ENCODE measurements around the gene CD22. TPM values are rescaled to one million over a fixed set of nuclear protein-coding genes. Genes with fewer than 3 reads are reported as not detected.
A peak's percentile ranks its signal among the peaks of the same experiment; 100 is the strongest.

CD22 gene
- under 0.01 TPM in 1 of 2 replicates, not detected in the other for total RNA-seq

DNA sequence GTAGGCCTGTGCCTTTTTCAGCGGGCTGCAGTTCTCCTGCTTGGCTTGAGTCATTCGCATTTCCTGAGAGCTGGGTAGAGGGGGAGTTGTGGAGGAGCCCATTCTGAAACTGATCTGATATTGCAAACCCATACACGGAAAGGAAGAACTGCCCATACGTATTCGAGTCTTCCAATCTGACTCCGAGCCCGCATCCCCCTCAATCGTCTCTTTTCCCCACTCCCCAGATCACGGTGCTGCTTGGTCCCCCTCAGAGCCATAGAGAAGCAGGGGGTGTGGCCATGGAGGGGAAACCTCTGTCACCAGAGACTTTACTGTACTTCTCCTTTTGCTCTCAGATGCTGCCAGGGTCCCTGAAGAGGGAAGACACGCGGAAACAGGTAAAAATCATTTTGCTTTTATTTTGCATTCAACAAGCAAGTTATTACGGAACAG, at the start of gene CD22:
CD22 (plus strand) TSS at position 337 of the 435 bp plus-strand sequence. CDS start 2,854 bp downstream, outside the sequence.
- H3K79me2 ChIP-seq (ENCODE audit: insufficient read depth, low read length) = no peaks in the 10 kb centered on the region
- no peak within 1 kb of the TSS for H3K4me3 ChIP-seq (ENCODE audit: insufficient read depth, low read length)
- no peaks in the 10 kb centered on the region for H3K36me3 ChIP-seq (ENCODE audit: insufficient read depth, low read length)
- peaks cover 26% of the 10 kb centered on the region for H3K27me3 ChIP-seq (ENCODE audit: insufficient read depth, low read length)
- DNase-seq (ENCODE audit: insufficient read length, low spot score, missing footprints) = peak; percentile 62
- H3K9me3 ChIP-seq (ENCODE audit: low read depth, low read length) = no peaks in the 10 kb centered on the region
- no peak within 1 kb of the TSS for H3K27ac ChIP-seq (ENCODE audit: low read depth, low read length)
- no peaks in the 10 kb centered on the region for H3K4me1 ChIP-seq (ENCODE audit: insufficient read depth, low read length)
- no peak within 1 kb of the TSS for H3K4me2 ChIP-seq (ENCODE audit: insufficient read depth, low read length)
- TF ChIP-seq, protein P1, sequence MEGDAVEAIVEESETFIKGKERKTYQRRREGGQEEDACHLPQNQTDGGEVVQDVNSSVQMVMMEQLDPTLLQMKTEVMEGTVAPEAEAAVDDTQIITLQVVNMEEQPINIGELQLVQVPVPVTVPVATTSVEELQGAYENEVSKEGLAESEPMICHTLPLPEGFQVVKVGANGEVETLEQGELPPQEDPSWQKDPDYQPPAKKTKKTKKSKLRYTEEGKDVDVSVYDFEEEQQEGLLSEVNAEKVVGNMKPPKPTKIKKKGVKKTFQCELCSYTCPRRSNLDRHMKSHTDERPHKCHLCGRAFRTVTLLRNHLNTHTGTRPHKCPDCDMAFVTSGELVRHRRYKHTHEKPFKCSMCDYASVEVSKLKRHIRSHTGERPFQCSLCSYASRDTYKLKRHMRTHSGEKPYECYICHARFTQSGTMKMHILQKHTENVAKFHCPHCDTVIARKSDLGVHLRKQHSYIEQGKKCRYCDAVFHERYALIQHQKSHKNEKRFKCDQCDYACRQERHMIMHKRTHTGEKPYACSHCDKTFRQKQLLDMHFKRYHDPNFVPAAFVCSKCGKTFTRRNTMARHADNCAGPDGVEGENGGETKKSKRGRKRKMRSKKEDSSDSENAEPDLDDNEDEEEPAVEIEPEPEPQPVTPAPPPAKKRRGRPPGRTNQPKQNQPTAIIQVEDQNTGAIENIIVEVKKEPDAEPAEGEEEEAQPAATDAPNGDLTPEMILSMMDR (IDR thresholded peaks at IDR 0.05; ENCODE audit: extremely low read depth, low read depth, low read length) = no peak
- no peaks in the 10 kb centered on the region for H4K20me1 ChIP-seq (ENCODE audit: insufficient read depth, low read length)
- H2AFZ ChIP-seq (ENCODE audit: low read length) = no peak within 1 kb of the TSS

GRCh38 chr19:35279374-35279773, 49.6 kb upstream of the CD22 start:
- Histone ChIP-seq H3K79me2 (ENCODE audit: insufficient read depth, low read length) (no peaks in the 10 kb centered on the region), H3K4me1 (ENCODE audit: insufficient read depth, low read length) (no peaks in the 10 kb centered on the region), H3K4me2 (ENCODE audit: insufficient read depth, low read length) (no peak overlapping the region), H3K9me3 (ENCODE audit: low read depth, low read length) (no peaks in the 10 kb centered on the region), H3K27ac (ENCODE audit: low read depth, low read length) (no peak overlapping the region), H2AFZ (ENCODE audit: low read length) (no peak overlapping the region), H3K36me3 (ENCODE audit: insufficient read depth, low read length) (peaks cover 16% of the 10 kb centered on the region), H3K4me3 (ENCODE audit: insufficient read depth, low read length) (no peak overlapping the region), H3K27me3 (ENCODE audit: insufficient read depth, low read length) (peaks cover 19% of the 10 kb centered on the region), H4K20me1 (ENCODE audit: insufficient read depth, low read length) (no peaks in the 10 kb centered on the region)
- peak; percentile 21 for DNase-seq (ENCODE audit: insufficient read length, low spot score, missing footprints)
- TF ChIP-seq, protein P1 (IDR thresholded peaks at IDR 0.05; ENCODE audit: extremely low read depth, low read depth, low read length) = no peak

GRCh38 chr19:35279985-35280821, 48.8 kb upstream of the CD22 start:
- Histone ChIP-seq H3K9me3 (ENCODE audit: low read depth, low read length) (no peaks in the 10 kb centered on the region), H3K79me2 (ENCODE audit: insufficient read depth, low read length) (no peaks in the 10 kb centered on the region), H3K27me3 (ENCODE audit: insufficient read depth, low read length) (peaks cover 19% of the 10 kb centered on the region), H3K4me2 (ENCODE audit: insufficient read depth, low read length) (no peak overlapping the region), H3K27ac (ENCODE audit: low read depth, low read length) (no peak overlapping the region), H3K36me3 (ENCODE audit: insufficient read depth, low read length) (peaks cover 14% of the 10 kb centered on the region), H3K4me1 (ENCODE audit: insufficient read depth, low read length) (no peaks in the 10 kb centered on the region), H2AFZ (ENCODE audit: low read length) (no peak overlapping the region), H3K4me3 (ENCODE audit: insufficient read depth, low read length) (no peak overlapping the region), H4K20me1 (ENCODE audit: insufficient read depth, low read length) (no peaks in the 10 kb centered on the region)
- TF ChIP-seq, protein P1 (IDR thresholded peaks at IDR 0.05; ENCODE audit: extremely low read depth, low read depth, low read length) = no peak
- peak; percentile 82 for DNase-seq (ENCODE audit: insufficient read length, low spot score, missing footprints)

DNA sequence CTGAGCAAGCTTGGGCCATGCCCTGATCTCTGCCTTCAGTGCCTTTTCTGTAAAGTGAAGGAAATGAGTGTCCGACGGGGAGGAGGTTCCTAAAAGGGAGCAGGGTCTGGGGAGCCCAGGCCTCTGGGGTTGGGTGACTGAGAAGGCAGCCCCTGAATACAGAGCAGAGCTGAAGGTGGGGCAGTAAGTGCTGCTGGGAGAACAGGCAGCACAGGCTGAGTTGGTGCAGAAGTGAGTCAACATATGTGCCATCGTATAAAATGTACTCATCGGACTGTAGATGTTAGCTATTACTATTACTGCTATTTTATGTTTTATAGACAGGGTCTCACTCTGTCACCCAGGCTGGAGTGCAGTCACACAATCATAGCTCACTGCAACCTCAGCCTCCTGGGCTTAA, 47.7 kb upstream of the CD22 start:
- no peaks in the 10 kb centered on the region for H3K79me2 ChIP-seq (ENCODE audit: insufficient read depth, low read length)
- H3K9me3 ChIP-seq (ENCODE audit: low read depth, low read length) = no peaks in the 10 kb centered on the region
- peaks cover 4% of the 10 kb centered on the region for H3K36me3 ChIP-seq (ENCODE audit: insufficient read depth, low read length)
- no peak overlapping the region for H3K4me2 ChIP-seq (ENCODE audit: insufficient read depth, low read length)
- peak; percentile 79 for DNase-seq (ENCODE audit: insufficient read length, low spot score, missing footprints)
- H3K4me3 ChIP-seq (ENCODE audit: insufficient read depth, low read length) = no peak overlapping the region
- TF ChIP-seq, protein P1 (IDR thresholded peaks at IDR 0.05; ENCODE audit: extremely low read depth, low read depth, low read length) = no peak
- no peak overlapping the region for H2AFZ ChIP-seq (ENCODE audit: low read length)
- H4K20me1 ChIP-seq (ENCODE audit: insufficient read depth, low read length) = no peaks in the 10 kb centered on the region
- H3K4me1 ChIP-seq (ENCODE audit: insufficient read depth, low read length) = no peaks in the 10 kb centered on the region
- peaks cover 19% of the 10 kb centered on the region for H3K27me3 ChIP-seq (ENCODE audit: insufficient read depth, low read length)
- H3K27ac ChIP-seq (ENCODE audit: low read depth, low read length) = no peak overlapping the region
